LNCAP (cell line): Measurements from ENCODE around the gene UBL4B.

Experiments used
- CTCF ChIP-seq: fragments of 450-650 bp; IDR thresholded peaks from 2 replicates; pipeline ENCODE4 v1.5.1; 2017; ENCODE audit warnings: mild to moderate bottlenecking

UBL4B gene

GRCh38 chr1:110112143-110112542 lies at the start of gene UBL4B:
TSS of gene UBL4B (plus strand) at chr1:110112443. CDS start at chr1:110112535, 92 bp downstream.
- no peak for TF ChIP-seq CTCF

GRCh38 chr1:110062612-110063011 lies 49.6 kb upstream of the UBL4B start:
- TF ChIP-seq CTCF, result no peak

- TF ChIP-seq CTCF, result no peak
Measured at GRCh38 chr1:110063781-110064180, 48.5 kb upstream of the UBL4B start.

GRCh38 chr1:110064576-110065337 lies 47.5 kb upstream of the UBL4B start:
- TF ChIP-seq CTCF, result no peak

- TF ChIP-seq CTCF, result no peak
Measured at GRCh38 chr1:110065841-110066240, 46.4 kb upstream of the UBL4B start.

- TF ChIP-seq CTCF, result no peak
Measured at GRCh38 chr1:110067479-110067892, 44.8 kb upstream of the UBL4B start.

GRCh38 chr1:110067893-110068645 lies 44.2 kb upstream of the UBL4B start:
- TF ChIP-seq CTCF, result no peak
